Fibroblast of skin of left quadriceps (primary cell): Measurements from ENCODE around the gene MYRIP.
"Not testable (repeated sequence)": the region's sequence is repeated elsewhere in the genome, so short reads cannot be mapped to it uniquely, and the experiment has no call there.

Experiments
- DNase-seq, 2 experiments: peaks; one replicate each; pipeline ENCODE4 v3.0.0-alpha.2; 2013; ENCODE audit warnings: low read depth in 2 of 2

The MYRIP gene

GRCh38 chr3:40025892-40026291, 216.5 kb downstream of the MYRIP start:
- DNase-seq: not testable (repeated sequence)

GRCh38 chr3:40035177-40035576, 225.8 kb downstream of the MYRIP start:
- peak; percentile 90 to 91 for DNase-seq

- DNase-seq: no peak
Observed at GRCh38 chr3:40037582-40037981, 228.2 kb downstream of the MYRIP start.

GRCh38 chr3:40042752-40043443, 233.5 kb downstream of the MYRIP start:
- DNase-seq: no peak

GRCh38 chr3:40043444-40043755, 234.0 kb downstream of the MYRIP start:
- peak; percentile 78 to 82 for DNase-seq

- peak; percentile 96 for DNase-seq
Observed at GRCh38 chr3:40044487-40044886, 235.1 kb downstream of the MYRIP start.

- DNase-seq: no peak
Observed at GRCh38 chr3:40045051-40045450, 235.6 kb downstream of the MYRIP start.

GRCh38 chr3:40046149-40046548, 236.7 kb downstream of the MYRIP start:
- DNase-seq: no peak

- DNase-seq: no peak
Observed at GRCh38 chr3:40047406-40047805, 238.0 kb downstream of the MYRIP start.

GRCh38 chr3:40053663-40054062, 244.3 kb downstream of the MYRIP start:
- DNase-seq: no peak

- peak in 1 of 2 experiments; percentile 44 for DNase-seq
Observed at GRCh38 chr3:40054568-40055222, 245.3 kb downstream of the MYRIP start.

GRCh38 chr3:40055361-40055760, 246.0 kb downstream of the MYRIP start:
- no peak for DNase-seq

GRCh38 chr3:40055956-40056355, 246.5 kb downstream of the MYRIP start:
- no peak for DNase-seq

- DNase-seq: no peak
Observed at GRCh38 chr3:40057077-40057476, 247.7 kb downstream of the MYRIP start.

- no peak for DNase-seq
Observed at GRCh38 chr3:40057786-40058185, 248.4 kb downstream of the MYRIP start.

- no peak for DNase-seq
Observed at GRCh38 chr3:40068636-40069035, 259.2 kb downstream of the MYRIP start.

GRCh38 chr3:40070816-40071215, 261.4 kb downstream of the MYRIP start:
- DNase-seq: no peak

GRCh38 chr3:40071683-40072238, 262.4 kb downstream of the MYRIP start:
- DNase-seq: no peak

GRCh38 chr3:40073310-40074007, 264.1 kb downstream of the MYRIP start:
- no peak for DNase-seq

GRCh38 chr3:40077139-40077538, 267.7 kb downstream of the MYRIP start:
- DNase-seq: not testable (repeated sequence)

GRCh38 chr3:40077828-40078492, 268.6 kb downstream of the MYRIP start:
- DNase-seq: not testable (repeated sequence)

- DNase-seq: no peak
Observed at GRCh38 chr3:40078590-40078989, 269.2 kb downstream of the MYRIP start.
